Measurements from ENCODE around the gene MEX3A. TPM values are rescaled to one million over a fixed set of nuclear protein-coding genes. Genes with fewer than 3 reads are reported as not detected.

The MEX3A gene
- total and polyA plus RNA-seq, 2 donors (not counting 3 experiments of a cell fraction or from before 2014, with no cell fraction given), result 20.2 to 23.6 TPM

- Histone ChIP-seq H3K27ac (ENCODE audit: insufficient read depth, low read depth, low read length) (no peak overlapping the region), H3K36me3 (ENCODE audit: control insufficient read depth in 2 of 2, extremely low read depth in 1 of 2, insufficient read depth in 2 of 2, low read length in 2 of 2) (peaks cover 0 to under 1% of the 10 kb centered on the region in 2 experiments), H3K9ac (replicated peaks; ENCODE audit: extremely low read depth, insufficient read depth, low read length) (no peak overlapping the region), H3K4me1 (ENCODE audit: control insufficient read depth, extremely low read depth, insufficient read depth, low read length) (peaks cover 56% of the 10 kb centered on the region), H2AFZ (ENCODE audit: low read depth, low read length) (no peak overlapping the region), H4K20me1 (replicated peaks; ENCODE audit: control insufficient read depth, extremely low read depth, insufficient read depth, low read length) (no peaks in the 10 kb centered on the region), H3K9me3 (replicated peaks; ENCODE audit: control insufficient read depth, insufficient read depth, low read length) (no peaks in the 10 kb centered on the region), H3K4me2 (ENCODE audit: insufficient read depth, low read length) (no peak overlapping the region), H3K4me3 (replicated peaks in 1 of 3; ENCODE audit: insufficient read depth in 1 of 3, low read depth in 1 of 3, low read length in 3 of 3) (no peak overlapping the region), H3K79me2 (ENCODE audit: control insufficient read depth, insufficient read depth, low read length) (no peaks in the 10 kb centered on the region), H3K27me3 (ENCODE audit: control insufficient read depth in 2 of 2, insufficient read depth in 2 of 2, low read length in 2 of 2) (no peaks in the 10 kb centered on the region), H3K9me1 (replicated peaks; ENCODE audit: control insufficient read depth, extremely low read depth, insufficient read depth, low read length) (no peaks in the 10 kb centered on the region)
- no TSS peak for BruUV-seq (replicated peaks)
- no peak for DNase-seq (ENCODE audit: low read depth, low spot score)
- ChIA-PET POLR2A (interaction anchor here (2.5 to 3.4 kb wide), 2 partner anchors 16 to 31 kb away, joined by 6 to 14 read pairs; partner anchors contain the start of gene LMNA), CTCF (interaction anchor here (1.1 to 21.0 kb wide), 5 partner anchors 8 to 126 kb away, joined by 3 to 627 read pairs (median 6); partner anchors contain the start of gene LMNA)
- no peak for FAIRE-seq
- no peak for TF ChIP-seq GATA2 (IDR thresholded peaks at IDR 0.05; ENCODE audit: insufficient read depth, insufficient read length, low read depth, low read length)
- TF ChIP-seq JUN (IDR thresholded peaks at IDR 0.05; ENCODE audit: borderline replicate concordance, insufficient read depth, insufficient read length, low read depth), result no peak
- TF ChIP-seq MAX (IDR thresholded peaks at IDR 0.05; ENCODE audit: insufficient read depth, insufficient read length), result no peak
- TF ChIP-seq POLR2A (IDR thresholded peaks at IDR 0.05; ENCODE audit: low read depth, low read length), result no peak
- TF ChIP-seq POLR2AphosphoS5 (IDR thresholded peaks at IDR 0.05; ENCODE audit: insufficient read depth, low read depth, low read length), result no peak
- TF ChIP-seq MYC (IDR thresholded peaks at IDR 0.05; ENCODE audit: low read depth, low read length), result no peak
- no peak for TF ChIP-seq CTCF (IDR thresholded peaks at IDR 0.05; ENCODE audit: extremely low read depth in 1 of 2, insufficient read depth in 1 of 2, low read depth in 1 of 2, low read length in 2 of 2)
- TF ChIP-seq EZH2 (IDR thresholded peaks at IDR 0.05; ENCODE audit: borderline replicate concordance, low read depth, low read length, severe bottlenecking), result no peak
- no peak for TF ChIP-seq FOS (IDR thresholded peaks at IDR 0.05; ENCODE audit: borderline replicate concordance, insufficient read depth, low read length)
- intact Hi-C loops (cut with micrococcal nuclease), result no loop called here
- dilution Hi-C loops (cut with MboI; ENCODE audit: extremely low pct_ligation_motif_present, low sequenced_read_pairs), result no loop called here
Measured at GRCh38 chr1:156098784-156099183, 16.5 kb upstream of the MEX3A start.

All from endothelial cell of umbilical vein (primary cell).